GM10248 (cell line): ENCODE results near the gene PRPF38A.

Source experiments
- CTCF ChIA-PET: fragments of 300-600 bp; sonication (Branson Sonifier 250); formaldehyde crosslinking; extraction: SDS; loops from one replicate; lab custom pipeline; 2021; ENCODE audit warnings: antibody characterized with exemption; lab: Yijun Ruan, JAX
- POLR2A ChIA-PET: fragments of 350-650 bp; sonication (Branson Sonifier 250); formaldehyde crosslinking; extraction: SDS; loops from one replicate; lab custom pipeline; 2020; ENCODE audit warnings: antibody characterized with exemption; lab: Yijun Ruan, JAX
- DNase-seq: peaks from one replicate; pipeline ENCODE4 v3.0.0; 2012; ENCODE audit errors: extremely low spot score
- TF ChIP-seq, protein P1 (sequence below): IDR thresholded peaks from 2 replicates; pipeline ENCODE4 v1.5.1; 2012; ENCODE audit warnings: mild to moderate bottlenecking, low read depth; ENCODE audit errors: extremely low read depth, missing control alignments, control extremely low read depth

Gene PRPF38A

DNA sequence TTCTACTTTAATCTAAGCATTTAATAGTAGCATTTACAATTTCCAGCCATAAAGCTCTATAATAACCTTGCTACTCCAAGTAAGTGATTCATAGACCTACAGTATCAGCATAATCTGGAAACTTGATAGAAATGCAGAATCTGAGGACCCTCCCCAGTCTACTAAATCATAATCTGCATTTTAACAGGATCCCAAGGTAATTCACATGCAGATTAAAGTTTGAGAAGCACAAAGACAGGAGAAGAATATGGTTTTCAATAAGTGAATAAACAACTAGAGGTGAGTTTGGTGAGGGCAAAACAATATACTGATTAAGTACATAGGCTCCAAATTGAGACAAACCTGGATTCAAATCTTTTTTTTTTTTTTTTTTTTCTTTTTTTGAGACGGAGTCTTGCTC, 57.4 kb downstream of the PRPF38A start:
- DNase-seq = no peak
- TF ChIP-seq, protein P1, sequence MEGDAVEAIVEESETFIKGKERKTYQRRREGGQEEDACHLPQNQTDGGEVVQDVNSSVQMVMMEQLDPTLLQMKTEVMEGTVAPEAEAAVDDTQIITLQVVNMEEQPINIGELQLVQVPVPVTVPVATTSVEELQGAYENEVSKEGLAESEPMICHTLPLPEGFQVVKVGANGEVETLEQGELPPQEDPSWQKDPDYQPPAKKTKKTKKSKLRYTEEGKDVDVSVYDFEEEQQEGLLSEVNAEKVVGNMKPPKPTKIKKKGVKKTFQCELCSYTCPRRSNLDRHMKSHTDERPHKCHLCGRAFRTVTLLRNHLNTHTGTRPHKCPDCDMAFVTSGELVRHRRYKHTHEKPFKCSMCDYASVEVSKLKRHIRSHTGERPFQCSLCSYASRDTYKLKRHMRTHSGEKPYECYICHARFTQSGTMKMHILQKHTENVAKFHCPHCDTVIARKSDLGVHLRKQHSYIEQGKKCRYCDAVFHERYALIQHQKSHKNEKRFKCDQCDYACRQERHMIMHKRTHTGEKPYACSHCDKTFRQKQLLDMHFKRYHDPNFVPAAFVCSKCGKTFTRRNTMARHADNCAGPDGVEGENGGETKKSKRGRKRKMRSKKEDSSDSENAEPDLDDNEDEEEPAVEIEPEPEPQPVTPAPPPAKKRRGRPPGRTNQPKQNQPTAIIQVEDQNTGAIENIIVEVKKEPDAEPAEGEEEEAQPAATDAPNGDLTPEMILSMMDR = no peak
- CTCF ChIA-PET = interaction anchor here (1.4 to 2.4 kb wide), 2 partner anchors 13 to 19 kb away, joined by 5 to 9 read pairs; no protein-coding TSS in a partner anchor
- POLR2A ChIA-PET = no interaction called here

DNA sequence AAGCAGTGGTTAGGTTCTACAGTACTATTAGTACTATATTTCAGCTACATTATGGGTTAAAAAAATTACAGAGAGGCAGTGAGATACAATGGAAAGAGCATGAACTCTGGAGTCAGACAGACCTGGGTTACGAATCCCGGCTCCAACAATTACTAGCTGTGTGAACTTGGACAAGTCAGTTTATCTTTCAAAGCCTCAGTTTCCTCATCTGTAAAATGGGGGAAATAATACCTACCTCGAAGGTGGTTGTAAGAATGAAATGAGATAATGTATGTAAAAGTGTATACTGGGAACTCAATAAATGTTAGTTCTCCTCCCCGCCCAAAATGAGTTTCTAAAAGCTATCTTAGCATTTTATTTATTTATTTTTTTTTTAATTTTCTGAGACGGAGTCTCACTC, 59.5 kb downstream of the PRPF38A start:
- CTCF ChIA-PET = interaction anchor here (0.7 to 1.2 kb wide), 2 partner anchors 9 to 223 kb away, joined by 3 to 4 read pairs; no protein-coding TSS in a partner anchor
- POLR2A ChIA-PET = no interaction called here
- no peak for DNase-seq
- TF ChIP-seq, protein P1 = no peak

DNA sequence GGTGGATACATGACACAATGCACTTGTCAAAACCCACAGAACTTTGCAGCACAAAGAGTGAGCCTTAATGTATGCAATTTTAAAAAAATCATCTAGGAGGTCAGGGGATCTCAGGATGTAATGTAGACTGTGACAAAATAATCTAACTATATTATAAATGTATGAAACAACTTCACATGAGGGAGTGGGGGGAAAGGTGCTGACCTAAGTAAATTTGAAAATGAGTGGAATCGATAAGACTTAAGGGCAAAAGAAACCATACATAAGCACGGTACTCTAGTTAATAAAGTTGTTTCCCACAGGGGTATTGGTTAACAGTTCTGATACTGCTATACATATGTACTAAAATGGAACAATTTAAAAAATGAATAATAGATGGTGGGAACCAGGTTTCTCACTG, 64.7 kb downstream of the PRPF38A start:
- DNase-seq = no peak
- TF ChIP-seq, protein P1 = no peak
- POLR2A ChIA-PET = no interaction called here
- CTCF ChIA-PET = no interaction called here
